Activated T-cell treated with anti-CD3 and anti-CD28 coated beads for 4 hours (primary cell): ENCODE measurements around the gene TESK2.
"Not testable (repeated sequence)": the region's sequence is repeated elsewhere in the genome, so short reads cannot be mapped to it uniquely, and the experiment has no call there.

ENCODE experiments used
- DNase-seq: peaks from one replicate; pipeline ENCODE4 v3.0.0-alpha.2; 2020

TESK2 gene

GRCh38 chr1:45407629-45408287, 83.2 kb downstream of the TESK2 start:
- DNase-seq, result no peak

- DNase-seq, result no peak
Measured at GRCh38 chr1:45405636-45406035, 85.3 kb downstream of the TESK2 start.

- DNase-seq, result no peak
Measured at GRCh38 chr1:45403718-45404117, 87.2 kb downstream of the TESK2 start.

GRCh38 chr1:45403298-45403697, 87.7 kb downstream of the TESK2 start:
- DNase-seq, result no peak

- no peak for DNase-seq
Measured at GRCh38 chr1:45401524-45401923, 89.4 kb downstream of the TESK2 start.

GRCh38 chr1:45400049-45400448, 90.9 kb downstream of the TESK2 start:
- no peak for DNase-seq

- no peak for DNase-seq
Measured at GRCh38 chr1:45397285-45397684, 93.7 kb downstream of the TESK2 start.

- no peak for DNase-seq
Measured at GRCh38 chr1:45395582-45395981, 95.4 kb downstream of the TESK2 start.

- DNase-seq, result no peak
Measured at GRCh38 chr1:45395051-45395450, 95.9 kb downstream of the TESK2 start.

GRCh38 chr1:45394342-45394741, 96.6 kb downstream of the TESK2 start:
- no peak for DNase-seq

GRCh38 chr1:45393718-45394302, 97.2 kb downstream of the TESK2 start:
- DNase-seq, result no peak

GRCh38 chr1:45386219-45386618, 104.7 kb downstream of the TESK2 start:
- no peak for DNase-seq

- DNase-seq, result no peak
Measured at GRCh38 chr1:45385302-45385701, 105.7 kb downstream of the TESK2 start.

- not testable (repeated sequence) for DNase-seq
Measured at GRCh38 chr1:45384213-45384612, 106.8 kb downstream of the TESK2 start.

- DNase-seq, result no peak
Measured at GRCh38 chr1:45383191-45383590, 107.8 kb downstream of the TESK2 start.

- DNase-seq, result no peak
Measured at GRCh38 chr1:45381243-45381642, 109.7 kb downstream of the TESK2 start.

GRCh38 chr1:45380730-45381129, 110.2 kb downstream of the TESK2 start:
- no peak for DNase-seq

GRCh38 chr1:45380125-45380524, 110.8 kb downstream of the TESK2 start:
- no peak for DNase-seq

GRCh38 chr1:45379524-45379923, 111.4 kb downstream of the TESK2 start:
- no peak for DNase-seq

GRCh38 chr1:45378184-45378583, 112.8 kb downstream of the TESK2 start:
- no peak for DNase-seq

- no peak for DNase-seq
Measured at GRCh38 chr1:45375104-45376090, 115.6 kb downstream of the TESK2 start.

- no peak for DNase-seq
Measured at GRCh38 chr1:45373573-45373972, 117.4 kb downstream of the TESK2 start.

GRCh38 chr1:45370575-45370974, 120.4 kb downstream of the TESK2 start:
- DNase-seq, result no peak

- DNase-seq, result no peak
Measured at GRCh38 chr1:45365051-45365450, 125.9 kb downstream of the TESK2 start.
